Muscle layer of duodenum (tissue), 2 donors: ENCODE results near the gene RPL18.

Experiments used
- H3K27ac ChIP-seq: one replicate; pipeline ENCODE4 v1.7.0; 2013; ENCODE audit warnings: mild to moderate bottlenecking, low read length
- H3K27me3 ChIP-seq: one replicate; pipeline ENCODE4 v1.7.0; 2013; ENCODE audit warnings: low read depth, mild to moderate bottlenecking, control low read depth, low read length
- H3K36me3 ChIP-seq, 2 donors: one replicate each; pipeline ENCODE4 v1.7.0; 2013; ENCODE audit warnings: low read length in 2 of 2, control low read depth in 1 of 2, mild to moderate bottlenecking in 1 of 2; ENCODE audit not compliant: insufficient read depth in 2 of 2, control insufficient read depth in 1 of 2
- H3K4me1 ChIP-seq, 2 donors: one replicate each; pipeline ENCODE4 v1.7.0; 2013; ENCODE audit warnings: low read length in 2 of 2, mild to moderate bottlenecking in 2 of 2, control low read depth in 1 of 2, moderate library complexity in 1 of 2; ENCODE audit not compliant: insufficient read depth in 2 of 2, control insufficient read depth in 1 of 2
- H3K4me3 ChIP-seq, 2 donors: one replicate each; pipeline ENCODE4 v1.7.0; 2013; ENCODE audit warnings: low read length in 2 of 2, low read depth in 1 of 2, mild to moderate bottlenecking in 1 of 2
- H3K9me3 ChIP-seq, 2 donors: one replicate each; pipeline ENCODE4 v1.7.0; 2013; ENCODE audit warnings: low read length in 2 of 2, control low read depth in 1 of 2, mild to moderate bottlenecking in 1 of 2; ENCODE audit not compliant: control insufficient read depth in 1 of 2
- donor health status: healthy.

The RPL18 gene

GRCh38 chr19:48616491-48617056 lies 2.4 kb downstream of the RPL18 start:
- H3K36me3 ChIP-seq, result peaks cover 16 to 31% of the 10 kb centered on the region in 2 donors
- H3K4me1 ChIP-seq, result peaks cover 11 to 36% of the 10 kb centered on the region in 2 donors
- H3K9me3 ChIP-seq, result no peaks in the 10 kb centered on the region
- no peaks in the 10 kb centered on the region for H3K27me3 ChIP-seq
- peak overlapping the region; percentile 87 for H3K27ac ChIP-seq
- H3K4me3 ChIP-seq, result no peak overlapping the region

- H3K27ac ChIP-seq, result peak overlapping the region; percentile 8
- peaks cover 11 to 36% of the 10 kb centered on the region in 2 donors for H3K4me1 ChIP-seq
- no peak overlapping the region for H3K4me3 ChIP-seq
Observed at GRCh38 chr19:48616041-48616436, 2.9 kb downstream of the RPL18 start.

GRCh38 chr19:48615231-48616040 lies 3.5 kb downstream of the RPL18 start:
- Histone ChIP-seq H3K27me3 (no peaks in the 10 kb centered on the region), H3K9me3 (no peaks in the 10 kb centered on the region), H3K4me1 (peaks cover 11 to 36% of the 10 kb centered on the region in 2 donors), H3K27ac (no peak overlapping the region), H3K4me3 (no peak overlapping the region), H3K36me3 (peaks cover 16 to 31% of the 10 kb centered on the region in 2 donors)

More at GRCh38 chr19:48616041-48616436, 2.9 kb downstream of the RPL18 start:
- peaks cover 16 to 31% of the 10 kb centered on the region in 2 donors for H3K36me3 ChIP-seq
- no peaks in the 10 kb centered on the region for H3K9me3 ChIP-seq
- H3K27me3 ChIP-seq, result no peaks in the 10 kb centered on the region

- H3K27ac ChIP-seq, result peak within 1 kb of the TSS; percentile 77
- no peaks in the 10 kb centered on the region for H3K9me3 ChIP-seq
Observed at GRCh38 chr19:48614436-48615230, 4.3 kb downstream of the RPL18 start, which contains the start of gene FAM83E. Gene FAM83E, minus strand, starts transcription at chr19:48615076. Its CDS starts 1,704 bp downstream, at chr19:48613372.

GRCh38 chr19:48613852-48614435 lies 5.0 kb downstream of the RPL18 start:
- peaks cover 16 to 31% of the 10 kb centered on the region in 2 donors for H3K36me3 ChIP-seq
- H3K9me3 ChIP-seq, result no peaks in the 10 kb centered on the region
- peaks cover 11 to 27% of the 10 kb centered on the region in 2 donors for H3K4me1 ChIP-seq
- H3K27ac ChIP-seq, result peak overlapping the region; percentile 77
- no peaks in the 10 kb centered on the region for H3K27me3 ChIP-seq
- peak overlapping the region in 1 of 2 donors; percentile 37 for H3K4me3 ChIP-seq

More at GRCh38 chr19:48614436-48615230, 4.3 kb downstream of the RPL18 start, which contains the start of gene FAM83E:
- Histone ChIP-seq H3K36me3 (peaks cover 16 to 31% of the 10 kb centered on the region in 2 donors), H3K27me3 (no peaks in the 10 kb centered on the region), H3K4me1 (peaks cover 11 to 28% of the 10 kb centered on the region in 2 donors), H3K4me3 (peak within 1 kb of the TSS in 1 of 2 donors; percentile 37)

- Histone ChIP-seq H3K4me1 (peaks cover 11 to 25% of the 10 kb centered on the region in 2 donors), H3K27me3 (no peaks in the 10 kb centered on the region), H3K27ac (peak overlapping the region; percentile 77), H3K4me3 (peak overlapping the region in 1 of 2 donors; percentile 37), H3K36me3 (peaks cover 16 to 31% of the 10 kb centered on the region in 2 donors), H3K9me3 (no peaks in the 10 kb centered on the region)
Observed at GRCh38 chr19:48613024-48613851, 5.7 kb downstream of the RPL18 start.

- Histone ChIP-seq H3K36me3 (peaks cover 10 to 22% of the 10 kb centered on the region in 2 donors), H3K9me3 (no peaks in the 10 kb centered on the region), H3K27ac (no peak overlapping the region), H3K27me3 (no peaks in the 10 kb centered on the region), H3K4me3 (no peak overlapping the region), H3K4me1 (peaks cover 0 to 11% of the 10 kb centered on the region in 2 donors)
Observed at GRCh38 chr19:48611872-48612271, 7.1 kb downstream of the RPL18 start.

GRCh38 chr19:48609571-48610108 lies 9.3 kb downstream of the RPL18 start:
- Histone ChIP-seq H3K27ac (no peak overlapping the region), H3K4me1 (no peaks in the 10 kb centered on the region), H3K9me3 (no peaks in the 10 kb centered on the region), H3K4me3 (no peak overlapping the region), H3K36me3 (no peaks in the 10 kb centered on the region), H3K27me3 (no peaks in the 10 kb centered on the region)

GRCh38 chr19:48608798-48609263 lies 10.1 kb downstream of the RPL18 start:
- Histone ChIP-seq H3K36me3 (no peaks in the 10 kb centered on the region), H3K4me3 (no peak overlapping the region), H3K27me3 (no peaks in the 10 kb centered on the region), H3K9me3 (no peaks in the 10 kb centered on the region), H3K27ac (no peak overlapping the region), H3K4me1 (no peaks in the 10 kb centered on the region)

GRCh38 chr19:48607359-48607755 lies 11.6 kb downstream of the RPL18 start:
- H3K4me3 ChIP-seq, result no peak overlapping the region
- H3K4me1 ChIP-seq, result no peaks in the 10 kb centered on the region
- no peaks in the 10 kb centered on the region for H3K27me3 ChIP-seq
- no peaks in the 10 kb centered on the region for H3K9me3 ChIP-seq
- no peaks in the 10 kb centered on the region for H3K36me3 ChIP-seq
- no peak overlapping the region for H3K27ac ChIP-seq
